HCT116 (cell line): ENCODE results near the gene NEURL3.

ENCODE experiments used
- ELF1 ChIP-seq: IDR thresholded peaks from 2 replicates; pipeline ENCODE4 v1.6.1; 2012; ENCODE audit warnings: low read depth, borderline replicate concordance
- EZH2 ChIP-seq: fragments of 200-600 bp; sonication (generic); IDR thresholded peaks from 2 replicates; pipeline ENCODE4 v1.6.1; 2017; ENCODE audit warnings: antibody characterized with exemption, mixed run types
- SRF ChIP-seq: IDR thresholded peaks from 2 replicates; pipeline ENCODE4 v1.6.1; 2012; ENCODE audit warnings: low read depth
- TF ChIP-seq, protein P1 (sequence below), 3 experiments: fragments of 200-600 bp in 1 of 3; sonication (generic) in 1 of 3; IDR thresholded peaks in 2 of 3; conservative IDR thresholded peaks in 1 of 3; 2 replicates each; pipeline ENCODE4 v1.5.1; 2012 to 2017; ENCODE audit warnings: low read depth in 2 of 3, low read length in 2 of 3, antibody characterized with exemption in 1 of 3, borderline replicate concordance in 1 of 3, control low read depth in 1 of 3, mild to moderate bottlenecking in 1 of 3, mixed read lengths in 1 of 3, mixed run types in 1 of 3, moderate library complexity in 1 of 3; ENCODE audit not compliant: insufficient read depth in 1 of 3
- TF ChIP-seq, protein P2 (sequence below): IDR thresholded peaks from 2 replicates; pipeline ENCODE4 v1.6.1; 2012

DNA sequence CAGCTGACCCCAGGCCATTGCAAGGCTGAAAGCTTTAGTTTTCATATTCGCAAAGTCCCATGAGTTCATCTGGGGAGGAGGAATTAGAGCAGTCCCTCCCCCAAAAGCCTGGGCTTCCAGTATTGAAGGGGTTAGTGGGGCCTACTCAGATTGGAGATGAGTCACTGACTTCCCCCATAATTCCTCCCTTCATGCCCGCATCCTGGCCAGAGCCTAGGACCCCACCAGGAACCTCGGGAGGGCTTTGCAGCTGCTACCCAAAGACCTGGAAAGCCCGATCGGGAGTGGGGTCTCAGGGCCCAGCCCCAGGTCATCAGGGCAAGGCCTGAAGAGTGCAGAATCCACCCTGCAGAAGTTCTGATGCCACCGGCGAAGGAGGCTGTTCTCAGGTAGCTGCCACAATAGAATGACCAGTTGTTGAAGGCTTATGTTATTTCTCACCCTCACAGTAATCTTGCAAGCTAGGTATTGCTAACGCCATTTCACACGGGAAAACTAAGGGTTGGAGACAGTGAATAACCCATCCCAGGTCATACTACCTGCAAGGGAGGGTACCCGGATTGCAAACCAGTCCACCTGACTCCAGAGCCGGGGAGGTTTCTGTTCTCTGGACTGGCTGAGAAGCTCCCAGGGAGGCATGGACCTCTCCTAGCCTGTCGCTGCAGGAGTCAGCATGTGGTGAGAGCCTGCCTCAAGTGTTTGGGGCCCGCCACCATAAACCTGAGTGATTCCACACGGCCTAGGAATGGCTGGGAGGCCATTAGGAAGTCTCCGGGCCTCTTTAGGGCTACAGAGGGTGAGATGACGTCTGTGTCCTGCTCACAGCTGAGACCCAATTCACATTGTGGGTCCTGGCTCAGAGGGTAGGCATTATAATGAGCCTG lies 25.6 kb upstream of the NEURL3 start:
- no peak for TF ChIP-seq EZH2
- no peak for TF ChIP-seq ELF1
- TF ChIP-seq, protein P1, sequence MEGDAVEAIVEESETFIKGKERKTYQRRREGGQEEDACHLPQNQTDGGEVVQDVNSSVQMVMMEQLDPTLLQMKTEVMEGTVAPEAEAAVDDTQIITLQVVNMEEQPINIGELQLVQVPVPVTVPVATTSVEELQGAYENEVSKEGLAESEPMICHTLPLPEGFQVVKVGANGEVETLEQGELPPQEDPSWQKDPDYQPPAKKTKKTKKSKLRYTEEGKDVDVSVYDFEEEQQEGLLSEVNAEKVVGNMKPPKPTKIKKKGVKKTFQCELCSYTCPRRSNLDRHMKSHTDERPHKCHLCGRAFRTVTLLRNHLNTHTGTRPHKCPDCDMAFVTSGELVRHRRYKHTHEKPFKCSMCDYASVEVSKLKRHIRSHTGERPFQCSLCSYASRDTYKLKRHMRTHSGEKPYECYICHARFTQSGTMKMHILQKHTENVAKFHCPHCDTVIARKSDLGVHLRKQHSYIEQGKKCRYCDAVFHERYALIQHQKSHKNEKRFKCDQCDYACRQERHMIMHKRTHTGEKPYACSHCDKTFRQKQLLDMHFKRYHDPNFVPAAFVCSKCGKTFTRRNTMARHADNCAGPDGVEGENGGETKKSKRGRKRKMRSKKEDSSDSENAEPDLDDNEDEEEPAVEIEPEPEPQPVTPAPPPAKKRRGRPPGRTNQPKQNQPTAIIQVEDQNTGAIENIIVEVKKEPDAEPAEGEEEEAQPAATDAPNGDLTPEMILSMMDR (IDR thresholded peaks at IDR 0.05 in 2 of 3, conservative IDR thresholded peaks at IDR 0.05 in 1 of 3; ENCODE audit: borderline replicate concordance in 1 of 3, insufficient read depth in 1 of 3, low read depth in 2 of 3, low read length in 2 of 3): no peak
- no peak for TF ChIP-seq SRF
- TF ChIP-seq, protein P2, sequence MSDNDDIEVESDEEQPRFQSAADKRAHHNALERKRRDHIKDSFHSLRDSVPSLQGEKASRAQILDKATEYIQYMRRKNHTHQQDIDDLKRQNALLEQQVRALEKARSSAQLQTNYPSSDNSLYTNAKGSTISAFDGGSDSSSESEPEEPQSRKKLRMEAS: no peak
